A549 (cell line): ENCODE measurements around the gene LRRC4C. TPM values are rescaled to one million over a fixed set of nuclear protein-coding genes. Genes with fewer than 3 reads are reported as not detected.

Source experiments
- ATAC-seq, 2 experiments: fragments of 200-7000 bp in 1 of 2; fragments of >200 bp in 1 of 2; cut with Nextera tagmentation in 1 of 2; cut with Tn5 transposase in 1 of 2; 3 replicates each; pipeline versions ENCODE4 v1.8.0 to v1.9.1; 2018 to 2020; ENCODE audit warnings: mild to moderate bottlenecking in 1 of 2, moderate library complexity in 1 of 2
- CTCF ChIA-PET: fragments of 300-600 bp; sonication (Branson Sonifier 250); formaldehyde crosslinking; extraction: SDS; loops from one replicate; lab custom pipeline; 2021; ENCODE audit warnings: antibody characterized with exemption, inconsistent platforms; lab: Yijun Ruan, JAX
- POLR2A ChIA-PET: fragments of 350-600 bp; formaldehyde crosslinking; extraction: SDS; loops from one replicate; lab custom pipeline; 2021; ENCODE audit warnings: antibody characterized with exemption, inconsistent platforms; lab: Yijun Ruan, JAX
- DNase-seq, 2 experiments: peaks; one replicate each; pipeline versions ENCODE4 v3.0.0 to v3.0.0-alpha.2; 2011 to 2016; ENCODE audit warnings: low read depth in 1 of 2, low spot score in 1 of 2
- FAIRE-seq: peaks from 2 replicates; lab custom pipeline; 2011; peaks lifted over from hg19 to GRCh38; lab: Jason Lieb, UNC
- H3K27ac ChIP-seq, 2 experiments: fragments of >200 bp; sonication (Bioruptor Twin); formaldehyde crosslinking; 3 replicates each; pipeline ENCODE4 v1.5.1; 2016 to 2017
- H3K4me1 ChIP-seq: fragments of >200 bp; sonication (Bioruptor Twin); formaldehyde crosslinking; 3 replicates; pipeline ENCODE4 v1.6.1; 2016
- H3K4me2 ChIP-seq: fragments of >200 bp; sonication (Bioruptor Twin); formaldehyde crosslinking; 3 replicates; pipeline ENCODE4 v1.6.1; 2016
- H3K4me3 ChIP-seq: fragments of >200 bp; sonication (Bioruptor Twin); formaldehyde crosslinking; 3 replicates; pipeline ENCODE4 v1.5.1; 2016
- H3K9me3 ChIP-seq: fragments of >200 bp; sonication (Bioruptor Twin); formaldehyde crosslinking; 3 replicates; pipeline ENCODE4 v1.6.1; 2016
- CEBPB ChIP-seq, 2 experiments: fragments of >200 bp in 1 of 2; sonication (Bioruptor Twin) in 1 of 2; formaldehyde crosslinking in 1 of 2; IDR thresholded peaks; 2 replicates each; pipeline ENCODE4 v1.6.1; 2012 to 2016
- CHD2 ChIP-seq: fragments of 150-350 bp; IDR thresholded peaks from 2 replicates; pipeline ENCODE4 v1.6.1; 2014; ENCODE audit warnings: low read length; ENCODE audit not compliant: partially characterized antibody
- HEYL ChIP-seq: fragments of 250-450 bp; sonication (Bioruptor Pico); IDR thresholded peaks from 2 replicates; pipeline ENCODE4 v1.8.0; 2021; ENCODE audit warnings: mild to moderate bottlenecking, moderate library complexity
- HOXB13 ChIP-seq: fragments of 250-450 bp; sonication (Bioruptor Pico); IDR thresholded peaks from 2 replicates; pipeline ENCODE4 v1.5.0; 2020; ENCODE audit warnings: low read depth, mild to moderate bottlenecking, moderate library complexity
- KDM1A ChIP-seq: fragments of 200-600 bp; sonication (generic); IDR thresholded peaks from 2 replicates; pipeline ENCODE4 v1.6.1; 2016; ENCODE audit warnings: low read depth, mild to moderate bottlenecking
- MAFK ChIP-seq: fragments of 450-650 bp; IDR thresholded peaks from 2 replicates; pipeline ENCODE4 v1.6.1; 2014; ENCODE audit not compliant: partially characterized antibody
- MAZ ChIP-seq: fragments of 150-350 bp; IDR thresholded peaks from 2 replicates; pipeline ENCODE4 v1.6.1; 2014; ENCODE audit warnings: antibody characterized with exemption, low read depth, low read length, borderline replicate concordance
- NPAS2 ChIP-seq: fragments of 250-450 bp; sonication (Bioruptor Pico); IDR thresholded peaks from 2 replicates; pipeline ENCODE4 v1.8.0; 2022; ENCODE audit warnings: mild to moderate bottlenecking, moderate library complexity, borderline replicate concordance
- PHF8 ChIP-seq: fragments of 200-600 bp; sonication (generic); IDR thresholded peaks from 2 replicates; pipeline ENCODE4 v1.6.1; 2016; ENCODE audit warnings: low read depth, mild to moderate bottlenecking, antibody characterized with exemption, moderate library complexity, borderline replicate concordance
- POLR2A ChIP-seq: IDR thresholded peaks from 2 replicates; pipeline ENCODE4 v1.6.1; 2012; ENCODE audit warnings: mild to moderate bottlenecking, low read length
- RARB ChIP-seq: fragments of 250-450 bp; sonication (Bioruptor Pico); IDR thresholded peaks from 2 replicates; pipeline ENCODE4 v1.8.0; 2021; ENCODE audit warnings: mild to moderate bottlenecking, moderate library complexity
- RCOR1 ChIP-seq: fragments of 150-350 bp; IDR thresholded peaks from 2 replicates; pipeline ENCODE4 v1.6.1; 2014; ENCODE audit warnings: antibody characterized with exemption, low read length, low read depth
- RFX5 ChIP-seq: fragments of 450-650 bp; IDR thresholded peaks from 2 replicates; pipeline ENCODE4 v1.7.1; 2014; ENCODE audit warnings: antibody characterized with exemption, mild to moderate bottlenecking, moderate library complexity
- SREBF2 ChIP-seq: fragments of 450-650 bp; IDR thresholded peaks from 2 replicates; pipeline ENCODE4 v1.6.1; 2014; ENCODE audit warnings: mild to moderate bottlenecking, moderate library complexity
- TFCP2L1 ChIP-seq: fragments of 250-450 bp; sonication (Bioruptor Pico); IDR thresholded peaks from 2 replicates; pipeline ENCODE4 v1.5.0; 2021; ENCODE audit warnings: mild to moderate bottlenecking
- WGBS: methylation state at CpG from one replicate; pipeline ENCODE4 v1.1.6; 2017; ENCODE audit errors: missing lambda C conversion rate; 5-methylcytosine and 5-hydroxymethylcytosine counted together
- polyA plus RNA-seq, 4 experiments: library from polyadenylated mRNA; depleted of rRNA in 3 of 4; stranded (reverse); fragments of >200 nt; fragmentation: RNase III in 1 of 4; extraction: RNeasy Plus Mini Kit Qiagen cat#74134 plus additional on column Dnase treatment in 1 of 4; gene quantifications; 2 replicates in 3 of 4; 3 replicates in 1 of 4; pipeline ENCODE4 v1.2.3, GENCODE V29; 2011 to 2017
- TF ChIP-seq, protein P1 (sequence below): IDR thresholded peaks from 2 replicates; pipeline ENCODE4 v1.6.1; 2012; ENCODE audit warnings: low read depth, borderline replicate concordance
- TF ChIP-seq, protein P2 (sequence below): fragments of 200-600 bp; sonication (generic); IDR thresholded peaks from 2 replicates; pipeline ENCODE4 v1.6.1; 2016; ENCODE audit warnings: antibody characterized with exemption, mild to moderate bottlenecking, moderate library complexity
- TF ChIP-seq, protein P3 (sequence below): IDR thresholded peaks from 2 replicates; pipeline ENCODE4 v1.6.1; 2012
- TF ChIP-seq, protein P4 (sequence below): fragments of 250-450 bp; sonication (Bioruptor Pico); IDR thresholded peaks from 2 replicates; pipeline ENCODE4 v1.5.0; 2021; ENCODE audit warnings: mild to moderate bottlenecking, moderate library complexity, borderline replicate concordance

Gene LRRC4C
- polyA plus RNA-seq, 2 of the 4 experiments (the other 2 are of a cell fraction): not detected

DNA sequence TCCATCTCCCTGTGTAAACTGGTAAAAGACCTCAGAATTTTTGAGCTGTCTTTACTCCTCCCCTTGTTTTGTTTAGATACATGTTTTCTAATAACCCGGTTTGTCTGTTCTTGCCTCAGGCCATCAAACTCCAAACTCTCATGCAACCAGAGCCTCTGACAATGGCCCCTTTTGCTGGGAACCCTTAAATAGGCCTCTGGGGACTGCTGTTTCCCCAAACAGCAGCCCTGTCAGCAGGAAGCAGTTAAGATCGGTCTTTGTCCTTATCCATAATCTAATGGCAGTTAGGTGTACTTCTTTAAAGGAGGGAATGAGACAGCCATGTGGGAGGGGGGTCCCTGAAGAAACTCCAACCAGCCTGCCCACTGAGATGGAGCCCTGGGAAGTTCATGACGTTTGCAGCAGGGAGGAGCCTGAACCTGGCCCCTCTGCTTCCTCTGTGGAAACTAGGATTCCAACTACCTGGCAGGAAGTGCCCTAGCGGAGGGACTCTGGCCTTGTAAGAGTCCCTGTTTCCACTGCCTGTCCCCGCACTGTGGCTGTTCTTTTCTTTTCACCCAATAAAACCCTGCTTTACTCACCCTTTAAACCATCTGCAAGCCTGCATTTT is 1354.4 kb downstream of the LRRC4C start:
- H3K4me1 ChIP-seq: no peaks in the 10 kb centered on the region
- H3K9me3 ChIP-seq: no peaks in the 10 kb centered on the region
- no peak overlapping the region for H3K4me2 ChIP-seq
- TF ChIP-seq CHD2: no peak
- TF ChIP-seq TFCP2L1 (CRISPR knock-in tag): no peak
- TF ChIP-seq RFX5: no peak
- TF ChIP-seq KDM1A: no peak
- TF ChIP-seq MAFK: no peak
- TF ChIP-seq CEBPB (IDR thresholded peaks at IDR 0.05): no peak
- TF ChIP-seq, protein P1, sequence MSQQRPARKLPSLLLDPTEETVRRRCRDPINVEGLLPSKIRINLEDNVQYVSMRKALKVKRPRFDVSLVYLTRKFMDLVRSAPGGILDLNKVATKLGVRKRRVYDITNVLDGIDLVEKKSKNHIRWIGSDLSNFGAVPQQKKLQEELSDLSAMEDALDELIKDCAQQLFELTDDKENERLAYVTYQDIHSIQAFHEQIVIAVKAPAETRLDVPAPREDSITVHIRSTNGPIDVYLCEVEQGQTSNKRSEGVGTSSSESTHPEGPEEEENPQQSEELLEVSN: no peak
- no peak for TF ChIP-seq POLR2A
- TF ChIP-seq HEYL (CRISPR knock-in tag): no peak
- TF ChIP-seq, protein P2, sequence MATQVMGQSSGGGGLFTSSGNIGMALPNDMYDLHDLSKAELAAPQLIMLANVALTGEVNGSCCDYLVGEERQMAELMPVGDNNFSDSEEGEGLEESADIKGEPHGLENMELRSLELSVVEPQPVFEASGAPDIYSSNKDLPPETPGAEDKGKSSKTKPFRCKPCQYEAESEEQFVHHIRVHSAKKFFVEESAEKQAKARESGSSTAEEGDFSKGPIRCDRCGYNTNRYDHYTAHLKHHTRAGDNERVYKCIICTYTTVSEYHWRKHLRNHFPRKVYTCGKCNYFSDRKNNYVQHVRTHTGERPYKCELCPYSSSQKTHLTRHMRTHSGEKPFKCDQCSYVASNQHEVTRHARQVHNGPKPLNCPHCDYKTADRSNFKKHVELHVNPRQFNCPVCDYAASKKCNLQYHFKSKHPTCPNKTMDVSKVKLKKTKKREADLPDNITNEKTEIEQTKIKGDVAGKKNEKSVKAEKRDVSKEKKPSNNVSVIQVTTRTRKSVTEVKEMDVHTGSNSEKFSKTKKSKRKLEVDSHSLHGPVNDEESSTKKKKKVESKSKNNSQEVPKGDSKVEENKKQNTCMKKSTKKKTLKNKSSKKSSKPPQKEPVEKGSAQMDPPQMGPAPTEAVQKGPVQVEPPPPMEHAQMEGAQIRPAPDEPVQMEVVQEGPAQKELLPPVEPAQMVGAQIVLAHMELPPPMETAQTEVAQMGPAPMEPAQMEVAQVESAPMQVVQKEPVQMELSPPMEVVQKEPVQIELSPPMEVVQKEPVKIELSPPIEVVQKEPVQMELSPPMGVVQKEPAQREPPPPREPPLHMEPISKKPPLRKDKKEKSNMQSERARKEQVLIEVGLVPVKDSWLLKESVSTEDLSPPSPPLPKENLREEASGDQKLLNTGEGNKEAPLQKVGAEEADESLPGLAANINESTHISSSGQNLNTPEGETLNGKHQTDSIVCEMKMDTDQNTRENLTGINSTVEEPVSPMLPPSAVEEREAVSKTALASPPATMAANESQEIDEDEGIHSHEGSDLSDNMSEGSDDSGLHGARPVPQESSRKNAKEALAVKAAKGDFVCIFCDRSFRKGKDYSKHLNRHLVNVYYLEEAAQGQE: no peak
- no peak for TF ChIP-seq MAZ
- no peak for TF ChIP-seq NPAS2 (CRISPR knock-in tag)
- TF ChIP-seq SREBF2: no peak
- TF ChIP-seq, protein P3, sequence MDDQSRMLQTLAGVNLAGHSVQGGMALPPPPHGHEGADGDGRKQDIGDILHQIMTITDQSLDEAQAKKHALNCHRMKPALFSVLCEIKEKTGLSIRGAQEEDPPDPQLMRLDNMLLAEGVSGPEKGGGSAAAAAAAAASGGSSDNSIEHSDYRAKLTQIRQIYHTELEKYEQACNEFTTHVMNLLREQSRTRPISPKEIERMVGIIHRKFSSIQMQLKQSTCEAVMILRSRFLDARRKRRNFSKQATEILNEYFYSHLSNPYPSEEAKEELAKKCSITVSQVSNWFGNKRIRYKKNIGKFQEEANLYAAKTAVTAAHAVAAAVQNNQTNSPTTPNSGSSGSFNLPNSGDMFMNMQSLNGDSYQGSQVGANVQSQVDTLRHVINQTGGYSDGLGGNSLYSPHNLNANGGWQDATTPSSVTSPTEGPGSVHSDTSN: no peak
- no peak for TF ChIP-seq RCOR1
- TF ChIP-seq, all 56 proteins: peak for 0
- CTCF ChIA-PET: no interaction called here
- Histone ChIP-seq H3K4me3 (no peak overlapping the region), H3K27ac (no peak overlapping the region)
- POLR2A ChIA-PET: no interaction called here
- DNase-seq (no peak), FAIRE-seq (no peak), ATAC-seq (no peak)
- WGBS: 31% methylated on average over 5 of the region's 5 CpGs

GRCh38 chr11:40100781-40101180 is 1358.7 kb downstream of the LRRC4C start:
- 80% methylated on average over 5 of the region's 5 CpGs for WGBS
- ChIA-PET POLR2A (no interaction called here), CTCF (no interaction called here)
- TF ChIP-seq, protein P4, sequence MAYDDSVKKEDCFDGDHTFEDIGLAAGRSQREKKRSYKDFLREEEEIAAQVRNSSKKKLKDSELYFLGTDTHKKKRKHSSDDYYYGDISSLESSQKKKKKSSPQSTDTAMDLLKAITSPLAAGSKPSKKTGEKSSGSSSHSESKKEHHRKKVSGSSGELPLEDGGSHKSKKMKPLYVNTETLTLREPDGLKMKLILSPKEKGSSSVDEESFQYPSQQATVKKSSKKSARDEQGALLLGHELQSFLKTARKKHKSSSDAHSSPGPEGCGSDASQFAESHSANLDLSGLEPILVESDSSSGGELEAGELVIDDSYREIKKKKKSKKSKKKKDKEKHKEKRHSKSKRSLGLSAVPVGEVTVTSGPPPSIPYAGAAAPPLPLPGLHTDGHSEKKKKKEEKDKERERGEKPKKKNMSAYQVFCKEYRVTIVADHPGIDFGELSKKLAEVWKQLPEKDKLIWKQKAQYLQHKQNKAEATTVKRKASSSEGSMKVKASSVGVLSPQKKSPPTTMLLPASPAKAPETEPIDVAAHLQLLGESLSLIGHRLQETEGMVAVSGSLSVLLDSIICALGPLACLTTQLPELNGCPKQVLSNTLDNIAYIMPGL (CRISPR knock-in tag): no peak
- TF ChIP-seq MAZ (no peak), RARB (CRISPR knock-in tag) (no peak), TFCP2L1 (CRISPR knock-in tag) (no peak), PHF8 (no peak), HOXB13 (CRISPR knock-in tag) (no peak)
- TF ChIP-seq, protein P3: no peak
- Histone ChIP-seq H3K4me2 (no peak overlapping the region), H3K4me3 (no peak overlapping the region), H3K4me1 (no peaks in the 10 kb centered on the region), H3K9me3 (no peaks in the 10 kb centered on the region), H3K27ac (no peak overlapping the region)
- FAIRE-seq: no peak
- DNase-seq: no peak
- no peak for ATAC-seq
